ENCODE measurements around the gene PROZ. TPM values are rescaled to one million over a fixed set of nuclear protein-coding genes. Genes with fewer than 3 reads are reported as not detected.

Gene PROZ
- total RNA-seq, 1 donor from 2014 or later = not detected

GRCh38 chr13:113125506-113126264, 32.8 kb upstream of the PROZ start:
- Mint-ChIP-seq H3K27me3 (ENCODE audit: unreplicated experiment) (peaks cover 10% of the 10 kb centered on the region), H3K4me1 (ENCODE audit: low read depth, unreplicated experiment) (peaks cover 6% of the 10 kb centered on the region), H3K36me3 (ENCODE audit: unreplicated experiment) (no peaks in the 10 kb centered on the region), H3K27ac (ENCODE audit: unreplicated experiment) (no peak overlapping the region), H3K9me3 (ENCODE audit: unreplicated experiment) (peaks cover 3% of the 10 kb centered on the region), H3K4me3 (ENCODE audit: unreplicated experiment) (no peak overlapping the region)
- DNase-seq = peak; percentile 4
- TF ChIP-seq, protein P1, sequence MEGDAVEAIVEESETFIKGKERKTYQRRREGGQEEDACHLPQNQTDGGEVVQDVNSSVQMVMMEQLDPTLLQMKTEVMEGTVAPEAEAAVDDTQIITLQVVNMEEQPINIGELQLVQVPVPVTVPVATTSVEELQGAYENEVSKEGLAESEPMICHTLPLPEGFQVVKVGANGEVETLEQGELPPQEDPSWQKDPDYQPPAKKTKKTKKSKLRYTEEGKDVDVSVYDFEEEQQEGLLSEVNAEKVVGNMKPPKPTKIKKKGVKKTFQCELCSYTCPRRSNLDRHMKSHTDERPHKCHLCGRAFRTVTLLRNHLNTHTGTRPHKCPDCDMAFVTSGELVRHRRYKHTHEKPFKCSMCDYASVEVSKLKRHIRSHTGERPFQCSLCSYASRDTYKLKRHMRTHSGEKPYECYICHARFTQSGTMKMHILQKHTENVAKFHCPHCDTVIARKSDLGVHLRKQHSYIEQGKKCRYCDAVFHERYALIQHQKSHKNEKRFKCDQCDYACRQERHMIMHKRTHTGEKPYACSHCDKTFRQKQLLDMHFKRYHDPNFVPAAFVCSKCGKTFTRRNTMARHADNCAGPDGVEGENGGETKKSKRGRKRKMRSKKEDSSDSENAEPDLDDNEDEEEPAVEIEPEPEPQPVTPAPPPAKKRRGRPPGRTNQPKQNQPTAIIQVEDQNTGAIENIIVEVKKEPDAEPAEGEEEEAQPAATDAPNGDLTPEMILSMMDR (IDR thresholded peaks at IDR 0.05; ENCODE audit: partially characterized antibody, unreplicated experiment) = no peak

- H3K27me3 Mint-ChIP-seq (ENCODE audit: unreplicated experiment) = peaks cover 10% of the 10 kb centered on the region
- no peaks in the 10 kb centered on the region for H3K36me3 Mint-ChIP-seq (ENCODE audit: unreplicated experiment)
- peaks cover 6% of the 10 kb centered on the region for H3K4me1 Mint-ChIP-seq (ENCODE audit: low read depth, unreplicated experiment)
- peak overlapping the region; percentile 35 for H3K27ac Mint-ChIP-seq (ENCODE audit: unreplicated experiment)
- TF ChIP-seq, protein P1 (IDR thresholded peaks at IDR 0.05; ENCODE audit: partially characterized antibody, unreplicated experiment) = no peak
- no peak overlapping the region for H3K4me3 Mint-ChIP-seq (ENCODE audit: unreplicated experiment)
- H3K9me3 Mint-ChIP-seq (ENCODE audit: unreplicated experiment) = peaks cover 3% of the 10 kb centered on the region
- DNase-seq = peak; percentile 6
Observed at GRCh38 chr13:113126265-113127150, 31.9 kb upstream of the PROZ start.

DNA sequence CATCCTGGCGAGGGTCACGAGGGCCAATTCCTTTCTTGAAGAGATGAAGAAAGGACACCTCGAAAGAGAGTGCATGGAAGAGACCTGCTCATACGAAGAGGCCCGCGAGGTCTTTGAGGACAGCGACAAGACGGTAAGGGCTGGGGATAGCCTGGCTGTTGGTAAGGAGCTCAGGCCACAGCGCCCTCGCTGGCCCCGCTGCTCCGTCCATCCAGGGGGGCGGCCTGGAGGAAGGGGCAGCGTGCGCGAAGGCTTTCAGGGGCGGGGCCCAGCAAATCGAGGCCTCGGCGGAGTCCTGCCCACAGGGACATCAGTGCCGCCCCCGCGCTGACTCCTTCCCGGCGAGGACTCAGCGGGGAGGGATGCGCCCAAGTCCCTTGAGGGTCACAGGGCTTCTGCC, 29.0 kb upstream of the PROZ start:
- no peak overlapping the region for H3K4me3 Mint-ChIP-seq (ENCODE audit: unreplicated experiment)
- H3K36me3 Mint-ChIP-seq (ENCODE audit: unreplicated experiment) = no peaks in the 10 kb centered on the region
- H3K27ac Mint-ChIP-seq (ENCODE audit: unreplicated experiment) = no peak overlapping the region
- TF ChIP-seq, protein P1 (IDR thresholded peaks at IDR 0.05; ENCODE audit: partially characterized antibody, unreplicated experiment) = no peak
- H3K27me3 Mint-ChIP-seq (ENCODE audit: unreplicated experiment) = peaks cover 4% of the 10 kb centered on the region
- H3K4me1 Mint-ChIP-seq (ENCODE audit: low read depth, unreplicated experiment) = no peaks in the 10 kb centered on the region
- H3K9me3 Mint-ChIP-seq (ENCODE audit: unreplicated experiment) = no peaks in the 10 kb centered on the region
- peak; percentile 11 for DNase-seq

- TF ChIP-seq, protein P1 (IDR thresholded peaks at IDR 0.05; ENCODE audit: partially characterized antibody, unreplicated experiment) = no peak
- Mint-ChIP-seq H3K27ac (ENCODE audit: unreplicated experiment) (no peak overlapping the region), H3K4me1 (ENCODE audit: low read depth, unreplicated experiment) (no peaks in the 10 kb centered on the region), H3K36me3 (ENCODE audit: unreplicated experiment) (no peaks in the 10 kb centered on the region), H3K27me3 (ENCODE audit: unreplicated experiment) (peaks cover 4% of the 10 kb centered on the region), H3K9me3 (ENCODE audit: unreplicated experiment) (no peaks in the 10 kb centered on the region), H3K4me3 (ENCODE audit: unreplicated experiment) (no peak overlapping the region)
- DNase-seq = peak; percentile 7
Observed at GRCh38 chr13:113129921-113130750, 28.3 kb upstream of the PROZ start.
